ENCODE data around the gene CLSTN3.

- TF ChIP-seq CTCF (IDR thresholded peaks at IDR 0.05; ENCODE audit: low read depth, low read length, poor library complexity, severe bottlenecking) (no peak), EZH2phosphoT487 (IDR thresholded peaks at IDR 0.05; ENCODE audit: borderline replicate concordance, low read length) (no peak)
Measured at GRCh38 chr12:7106082-7106481, 24.1 kb upstream of the CLSTN3 start.
